Psoas muscle (tissue), 8 donors: ENCODE results near the gene GINS3. TPM values are rescaled to one million over a fixed set of nuclear protein-coding genes. Genes with fewer than 3 reads are reported as not detected.

Experiments used
- ATAC-seq, 4 donors: fragments of 200-7000 bp; cut with Tn5 transposase; one replicate each; pipeline ENCODE4 v1.9.1; 2020; ENCODE audit warnings: moderate library complexity in 3 of 4, mild to moderate bottlenecking in 2 of 4
- DNase-seq, 2 donors: peaks; one replicate each; pipeline ENCODE4 v3.0.0-alpha.2; 2020
- H3K27ac ChIP-seq: fragments of 200-600 bp; one replicate; pipeline ENCODE4 v1.8.0; 2022
- H3K27me3 ChIP-seq, 3 donors: fragments of 200-600 bp in 1 of 3; one replicate each; pipeline versions ENCODE4 v1.6.1 to v1.8.0; 2013 to 2022; ENCODE audit warnings: low read length in 2 of 3, mild to moderate bottlenecking in 2 of 3, moderate library complexity in 1 of 3; ENCODE audit not compliant: insufficient read depth in 3 of 3
- H3K36me3 ChIP-seq, 2 donors: fragments of 200-600 bp in 1 of 2; one replicate each; pipeline versions ENCODE4 v1.6.1 to v1.8.0; 2013 to 2022; ENCODE audit warnings: low read depth in 1 of 2, mild to moderate bottlenecking in 1 of 2, moderate library complexity in 1 of 2; ENCODE audit not compliant: insufficient read depth in 1 of 2
- H3K4me1 ChIP-seq: fragments of 200-600 bp; one replicate; pipeline ENCODE4 v1.8.0; 2022
- H3K4me3 ChIP-seq: fragments of 200-600 bp; one replicate; pipeline ENCODE4 v1.8.0; 2022; ENCODE audit warnings: mild to moderate bottlenecking
- H3K9me3 ChIP-seq: fragments of 200-600 bp; one replicate; pipeline ENCODE4 v1.8.0; 2022
- WGBS, 3 donors: extraction: QIAGEN DNeasy Blood & Tissue Kit; methylation state at CpG; one replicate each; pipeline versions ENCODE4 v1.1.6 to v1.1.7; 2013; 5-methylcytosine and 5-hydroxymethylcytosine counted together
- intact Hi-C, 2 donors: fragments of 100-400 bp; cut with DNase I; formaldehyde crosslinking; loops; one replicate each; pipeline versions ENCODE4 v1.11.0 to v1.14.2; 2022
- polyA plus RNA-seq, 3 donors: library from polyadenylated mRNA; stranded (reverse); fragments of 200-250 nt; gene quantifications; one replicate each; pipeline ENCODE4 v1.2.3, GENCODE V29; 2013
- total RNA-seq, 4 donors: library from RNA; stranded (reverse); fragmentation: NEBNext Ultra II Directional in 2 of 4; extraction: Animal tissue kit (Norgen Biotek cat#: 25700) in 2 of 4; gene quantifications; one replicate each; pipeline versions ENCODE4 v1.2.1 to v1.2.4, GENCODE V29; 2021 to 2023
- TF ChIP-seq, protein P1 (sequence below): fragments of 200-600 bp; IDR thresholded peaks from one replicate; pipeline ENCODE4 v1.8.0; 2022; ENCODE audit warnings: antibody characterized with exemption
- donor health status: healthy with polysubstance abuse.
- donor health status: DM: no; HTN: no; CAD: no; lungs with moderate emphysema.
- donor health status: Bipolar disorder and iron deficiency.
- donor health status: healthy.
- donor health status: DM: yes; HTN: yes; CAD: no.
- donor health status: DM: no; HTN: no; CAD: no.
- donor health status: DM: no; HTN: no; CAD: no.
- donor health status: DM: yes; HTN: yes; CAD: no.

Gene GINS3
- total and polyA plus RNA-seq, 7 donors = 0.86 to 2.2 (median 1.2) TPM

GRCh38 chr16:58425245-58425644 lies 33.0 kb downstream of the GINS3 start:
- Histone ChIP-seq H3K9me3 (no peaks in the 10 kb centered on the region), H3K27me3 (peaks cover 0 to 11% (median 0%) of the 10 kb centered on the region in 3 donors), H3K36me3 (no peaks in the 10 kb centered on the region), H3K4me3 (no peak overlapping the region), H3K27ac (no peak overlapping the region), H3K4me1 (no peaks in the 10 kb centered on the region)
- 91 to 96% (median 92%) methylated on average over 8 of the region's 8 CpGs for WGBS, 3 donors
- TF ChIP-seq, protein P1, sequence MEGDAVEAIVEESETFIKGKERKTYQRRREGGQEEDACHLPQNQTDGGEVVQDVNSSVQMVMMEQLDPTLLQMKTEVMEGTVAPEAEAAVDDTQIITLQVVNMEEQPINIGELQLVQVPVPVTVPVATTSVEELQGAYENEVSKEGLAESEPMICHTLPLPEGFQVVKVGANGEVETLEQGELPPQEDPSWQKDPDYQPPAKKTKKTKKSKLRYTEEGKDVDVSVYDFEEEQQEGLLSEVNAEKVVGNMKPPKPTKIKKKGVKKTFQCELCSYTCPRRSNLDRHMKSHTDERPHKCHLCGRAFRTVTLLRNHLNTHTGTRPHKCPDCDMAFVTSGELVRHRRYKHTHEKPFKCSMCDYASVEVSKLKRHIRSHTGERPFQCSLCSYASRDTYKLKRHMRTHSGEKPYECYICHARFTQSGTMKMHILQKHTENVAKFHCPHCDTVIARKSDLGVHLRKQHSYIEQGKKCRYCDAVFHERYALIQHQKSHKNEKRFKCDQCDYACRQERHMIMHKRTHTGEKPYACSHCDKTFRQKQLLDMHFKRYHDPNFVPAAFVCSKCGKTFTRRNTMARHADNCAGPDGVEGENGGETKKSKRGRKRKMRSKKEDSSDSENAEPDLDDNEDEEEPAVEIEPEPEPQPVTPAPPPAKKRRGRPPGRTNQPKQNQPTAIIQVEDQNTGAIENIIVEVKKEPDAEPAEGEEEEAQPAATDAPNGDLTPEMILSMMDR = no peak
- DNase-seq = no peak
- no peak for ATAC-seq
- intact Hi-C loops = no loop called here

DNA sequence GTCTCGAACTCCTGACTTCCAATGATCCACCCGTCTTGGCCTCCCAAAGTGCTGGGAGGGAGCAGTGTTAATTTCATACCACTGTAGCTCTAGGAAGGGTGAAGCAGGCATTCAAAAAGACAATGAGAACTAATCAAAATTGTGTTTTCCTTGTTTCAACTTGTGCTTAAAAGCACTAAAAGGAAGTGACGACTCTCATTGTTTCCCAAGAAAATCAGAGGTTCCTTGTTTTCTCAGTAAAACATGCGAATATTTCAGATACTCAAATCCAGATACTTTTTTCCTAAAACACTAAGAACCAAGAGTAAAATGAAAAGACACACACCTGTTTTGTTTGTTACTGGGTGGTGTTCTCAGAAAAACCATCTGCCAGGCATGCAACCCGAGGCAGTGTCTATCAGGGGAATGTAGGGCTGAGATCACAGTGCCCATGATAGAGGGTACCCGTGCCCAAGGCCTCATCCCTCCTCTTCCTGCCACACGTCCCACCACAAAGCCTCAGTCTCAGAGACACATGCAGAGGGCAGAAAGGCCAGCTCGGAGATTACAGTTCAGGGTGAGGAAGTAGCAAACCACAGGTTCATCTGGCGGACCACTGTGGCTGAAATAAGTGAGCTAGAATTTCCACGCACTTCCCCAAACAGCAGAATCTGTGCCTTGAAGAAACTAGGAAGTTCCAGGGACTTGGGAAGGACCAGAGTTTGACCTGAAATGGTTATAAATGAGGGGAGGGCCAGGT lies 33.7 kb downstream of the GINS3 start:
- DNase-seq = peak in 1 of 2 donors; percentile 45
- ATAC-seq = no peak
- Histone ChIP-seq H3K27me3 (peaks cover 0 to 11% (median 0%) of the 10 kb centered on the region in 3 donors), H3K4me1 (no peaks in the 10 kb centered on the region), H3K36me3 (no peaks in the 10 kb centered on the region), H3K27ac (no peak overlapping the region), H3K9me3 (no peaks in the 10 kb centered on the region), H3K4me3 (no peak overlapping the region)
- TF ChIP-seq, protein P1 = no peak
- 72 to 75% (median 72%) methylated on average over 10 of the region's 10 CpGs for WGBS, 3 donors
- intact Hi-C loops = no loop called here

DNA sequence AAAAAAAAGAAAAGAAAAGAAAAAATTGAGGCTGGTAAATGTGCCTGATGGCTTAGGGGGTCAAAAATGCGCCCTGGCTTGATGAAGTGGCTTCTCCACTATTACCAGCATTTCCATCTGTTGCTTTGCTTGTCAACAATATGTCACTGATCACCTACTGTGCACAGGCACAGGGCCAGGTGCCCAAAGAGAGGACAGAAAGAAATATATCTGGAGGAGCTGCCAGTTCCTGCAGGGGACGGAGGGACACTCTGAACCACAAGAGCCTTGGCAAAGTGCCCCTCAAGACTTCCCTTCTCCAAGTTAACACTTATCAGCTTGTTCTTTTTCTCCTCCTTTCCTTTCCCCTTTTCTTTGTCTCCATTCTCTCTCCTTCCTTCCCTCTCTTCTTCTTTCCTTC lies 34.7 kb downstream of the GINS3 start:
- Histone ChIP-seq H3K27ac (no peak overlapping the region), H3K4me1 (no peaks in the 10 kb centered on the region), H3K4me3 (no peak overlapping the region), H3K36me3 (no peaks in the 10 kb centered on the region), H3K9me3 (no peaks in the 10 kb centered on the region), H3K27me3 (peaks cover 0 to 11% (median 0%) of the 10 kb centered on the region in 3 donors)
- 26 to 46% (median 45%) methylated on average over 2 of the region's 2 CpGs for WGBS, 3 donors
- intact Hi-C loops = no loop called here
- ATAC-seq = no peak
- TF ChIP-seq, protein P1 = no peak
- no peak for DNase-seq

DNA sequence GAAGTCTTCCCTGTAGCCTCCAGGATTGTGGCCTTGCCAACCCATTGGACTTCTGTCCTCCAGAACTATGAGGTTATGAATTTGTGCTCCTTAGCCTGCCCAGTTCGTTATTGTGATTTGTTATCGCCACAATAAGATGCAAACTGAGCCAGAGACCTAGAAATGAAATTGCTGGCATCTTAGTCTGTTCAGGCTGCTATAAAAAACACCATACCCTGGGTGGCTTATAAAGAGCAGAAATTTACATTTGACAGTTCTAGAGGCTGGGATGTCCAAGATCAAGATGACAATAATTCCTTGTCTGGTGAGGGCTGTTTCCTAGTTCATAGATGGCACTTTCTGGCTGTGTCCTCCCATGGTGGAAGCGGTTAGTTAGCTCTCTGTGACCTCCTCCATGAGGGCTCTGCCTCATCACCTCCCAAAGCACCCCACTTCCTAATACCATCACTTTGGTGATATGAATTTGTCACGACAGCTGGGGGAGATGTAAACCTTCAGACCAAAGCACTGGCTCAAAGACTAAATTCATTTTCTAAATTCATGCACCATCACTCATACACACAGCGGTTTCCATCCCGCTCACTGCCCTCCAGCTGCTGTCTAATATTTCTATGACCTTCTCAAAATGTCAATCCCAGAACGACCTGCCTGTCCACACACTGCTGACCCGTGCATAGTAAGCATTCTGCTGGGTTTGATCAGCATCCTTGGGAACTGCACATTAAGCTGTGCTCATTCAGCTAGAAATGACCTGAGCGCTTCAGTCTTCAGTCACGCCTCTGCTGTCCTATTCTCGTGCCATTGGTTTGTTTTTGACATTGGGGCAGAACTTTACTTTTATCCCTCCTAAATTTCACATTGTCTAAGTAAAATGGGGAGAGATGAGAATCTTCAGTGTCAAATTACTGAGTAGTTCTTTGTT lies 36.6 kb downstream of the GINS3 start:
- no peaks in the 10 kb centered on the region for H3K36me3 ChIP-seq
- intact Hi-C loops = no loop called here
- TF ChIP-seq, protein P1 = no peak
- H3K27ac ChIP-seq = no peak overlapping the region
- 63 to 79% (median 72%) methylated on average over 11 of the region's 11 CpGs for WGBS, 3 donors
- no peaks in the 10 kb centered on the region for H3K9me3 ChIP-seq
- H3K27me3 ChIP-seq = peaks cover 0 to 5% (median 0%) of the 10 kb centered on the region in 3 donors
- ATAC-seq (no peak), DNase-seq (no peak)
- H3K4me3 ChIP-seq = no peak overlapping the region
- no peaks in the 10 kb centered on the region for H3K4me1 ChIP-seq
